Activated CD4-positive, alpha-beta memory T cell treated with anti-CD3 and anti-CD28 coated beads, Interleukin-2, amount 10 ng/mL, durations not matched to agents 7 days and 5 days (primary cell): ENCODE measurements around the gene RUNX2. TPM values are rescaled to one million over a fixed set of nuclear protein-coding genes. Genes with fewer than 3 reads are reported as not detected.

Source experiments
- CTCF ChIA-PET: fragments of 350-600 bp; sonication (Branson Sonifier 250); formaldehyde crosslinking; loops from one replicate; lab custom pipeline; 2021; ENCODE audit warnings: antibody characterized with exemption, inconsistent platforms; lab: Charles Lee
- POLR2A ChIA-PET: fragments of 350-600 bp; sonication (Branson Sonifier 250); formaldehyde crosslinking; loops from one replicate; lab custom pipeline; 2021; ENCODE audit warnings: antibody characterized with exemption; lab: Charles Lee
- DNase-seq: peaks from one replicate; pipeline ENCODE4 v3.0.0-alpha.2; 2020
- H3K27ac Mint-ChIP-seq: one replicate; pipeline ENCODE4 v1.8.0; 2021; ENCODE audit warnings: mild to moderate bottlenecking, mixed read lengths
- H3K27me3 Mint-ChIP-seq: one replicate; pipeline ENCODE4 v1.8.0; 2021; ENCODE audit warnings: mixed read lengths
- H3K36me3 Mint-ChIP-seq: one replicate; pipeline ENCODE4 v1.8.0; 2021; ENCODE audit warnings: low read depth, mixed read lengths
- H3K4me1 Mint-ChIP-seq: one replicate; pipeline ENCODE4 v1.8.0; 2021; ENCODE audit warnings: mixed read lengths
- H3K4me3 Mint-ChIP-seq: one replicate; pipeline ENCODE4 v1.8.0; 2021; ENCODE audit warnings: mild to moderate bottlenecking, mixed read lengths
- H3K9me3 Mint-ChIP-seq: one replicate; pipeline ENCODE4 v1.8.0; 2021; ENCODE audit warnings: mixed read lengths
- total RNA-seq, 2 experiments: library from RNA; stranded (reverse); gene quantifications; one replicate each; pipeline ENCODE4 v1.2.3, GENCODE V29; 2021

RUNX2 gene
- total RNA-seq, 2 experiments from 2014 or later, result 42.2 to 43.4 TPM

DNA sequence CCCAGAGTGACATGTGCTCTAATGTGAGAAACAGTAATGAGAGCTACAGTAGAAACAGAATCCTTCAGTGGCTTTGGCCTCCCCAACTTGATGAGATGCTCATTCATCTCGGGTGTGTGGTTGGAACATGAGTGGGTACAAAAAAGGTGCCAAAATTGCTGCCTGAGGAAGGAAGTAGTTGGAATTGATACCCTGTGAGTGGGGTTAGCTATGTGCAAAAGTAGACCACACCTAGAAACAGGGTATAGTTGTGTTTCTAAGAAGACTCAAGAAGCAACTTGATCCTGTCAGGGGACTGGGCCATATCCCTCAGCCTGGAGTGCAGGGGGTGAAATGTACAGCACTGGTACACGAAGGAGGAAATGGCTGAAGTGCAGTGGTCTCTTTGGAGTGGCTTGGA lies 256.0 kb downstream of the RUNX2 start:
- Mint-ChIP-seq H3K9me3 (peaks cover 10% of the 10 kb centered on the region), H3K4me3 (no peak overlapping the region), H3K27me3 (no peaks in the 10 kb centered on the region), H3K36me3 (peaks cover 36% of the 10 kb centered on the region), H3K27ac (peak overlapping the region; percentile 91), H3K4me1 (peaks cover 54% of the 10 kb centered on the region)
- ChIA-PET CTCF (interaction anchor here (1.5 to 2.8 kb wide), 3 partner anchors 10 to 130 kb away, joined by 4 to 11 read pairs (median 8); no protein-coding TSS in a partner anchor), POLR2A (interaction anchor here (0.9 to 2.0 kb wide), 7 partner anchors 9 to 163 kb away, joined by 3 to 9 read pairs (median 4); no protein-coding TSS in a partner anchor)
- peak; percentile 40 for DNase-seq

DNA sequence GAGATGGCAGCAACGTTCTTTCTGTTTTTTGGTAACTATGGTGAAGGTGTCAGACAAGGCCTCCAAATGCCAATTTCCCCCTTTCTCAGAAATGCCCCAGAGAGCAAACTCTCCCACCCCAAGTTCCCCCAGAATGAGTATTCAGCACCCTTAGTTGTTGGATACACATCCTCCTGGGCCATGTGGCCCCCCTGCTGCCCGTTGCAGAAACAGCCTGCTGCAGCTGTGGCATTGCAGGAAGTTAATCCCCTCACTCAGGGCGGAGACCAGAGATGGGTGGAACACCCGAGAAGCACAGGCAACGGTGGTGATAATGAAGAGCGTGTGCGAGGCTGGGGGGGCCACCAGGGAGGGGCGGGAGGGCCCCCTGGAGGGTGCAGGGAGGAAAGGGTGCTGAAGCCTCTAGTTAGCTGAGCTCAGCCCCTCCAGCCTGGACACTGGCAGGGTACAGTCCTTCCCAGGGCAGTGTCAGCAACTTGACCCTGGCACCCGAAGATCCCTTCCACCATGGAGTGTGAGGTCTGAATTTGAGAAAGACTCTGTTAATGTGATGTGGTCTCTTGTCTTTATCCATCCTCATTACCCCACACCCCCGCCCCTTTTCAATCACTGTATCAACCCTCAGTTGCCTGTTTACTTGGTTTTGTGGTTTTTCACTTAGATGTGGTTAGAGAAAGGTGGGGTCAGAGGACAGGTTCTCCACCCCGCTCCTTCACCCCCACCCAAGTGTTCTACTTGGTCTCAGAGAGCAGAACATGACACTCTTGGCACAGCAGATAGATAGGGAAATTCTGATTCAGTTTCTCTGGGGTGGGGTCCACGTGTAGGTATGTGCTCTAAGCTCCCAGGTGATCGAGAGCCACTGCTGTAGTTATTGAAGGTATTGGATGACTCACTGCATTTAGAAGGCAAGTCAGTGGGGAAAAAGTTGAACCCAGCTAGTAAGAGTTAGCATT lies 258.4 kb downstream of the RUNX2 start:
- Mint-ChIP-seq H3K9me3 (peaks cover 10% of the 10 kb centered on the region), H3K36me3 (peaks cover 34% of the 10 kb centered on the region), H3K4me1 (peaks cover 77% of the 10 kb centered on the region), H3K4me3 (peak overlapping the region; percentile 54), H3K27me3 (no peaks in the 10 kb centered on the region), H3K27ac (peak overlapping the region; percentile 94)
- CTCF ChIA-PET, result interaction anchor here (0.6 to 3.2 kb wide), 10 partner anchors 9 to 209 kb away, joined by 3 to 20 read pairs (median 5); partner anchors contain the start of gene SUPT3H
- DNase-seq, result peak; percentile 81
- POLR2A ChIA-PET, result interaction anchor here (0.5 to 3.0 kb wide), 32 partner anchors 8 to 955 kb away, joined by 3 to 29 read pairs (median 4); partner anchors contain the start of gene SUPT3H

DNA sequence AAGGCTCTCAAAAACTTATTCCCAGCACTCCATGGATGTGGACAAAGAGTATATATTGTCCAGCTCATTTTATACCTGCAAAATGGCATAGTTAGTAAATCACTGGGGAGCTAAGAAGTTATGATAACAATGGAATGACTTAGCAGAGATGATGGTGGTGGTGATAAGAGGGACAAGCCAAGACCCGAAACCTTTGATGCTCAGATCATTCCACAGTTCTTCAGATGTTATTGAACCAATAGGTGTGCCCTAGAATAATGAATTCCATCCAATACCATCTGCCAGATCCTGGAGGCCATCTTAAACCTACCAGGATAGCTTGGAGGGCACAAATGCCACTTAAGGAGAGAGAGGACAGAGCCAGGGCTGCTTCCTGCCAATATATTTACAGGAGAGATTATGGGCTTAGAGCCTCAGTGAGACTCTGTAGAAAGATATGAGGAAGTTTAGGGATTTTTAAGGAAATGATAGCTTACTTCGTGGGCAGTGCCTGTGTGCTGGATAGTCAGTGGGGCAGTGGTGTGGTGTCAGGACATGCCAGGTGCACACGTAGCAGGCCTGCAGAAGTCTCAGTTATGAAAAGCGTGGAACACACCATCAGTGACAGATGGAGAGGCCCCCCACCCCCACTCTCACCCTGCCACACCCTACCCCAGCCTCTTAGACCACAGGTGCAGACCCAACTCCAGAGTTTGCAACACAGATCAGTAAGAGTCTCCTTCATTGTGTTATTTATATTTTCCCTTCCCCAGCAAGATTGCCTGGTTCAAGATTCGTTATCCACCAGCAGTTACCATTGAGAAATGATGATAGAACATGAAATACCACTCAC lies 259.3 kb downstream of the RUNX2 start:
- DNase-seq, result no peak
- H3K9me3 Mint-ChIP-seq, result peaks cover 4% of the 10 kb centered on the region
- H3K27ac Mint-ChIP-seq, result peak overlapping the region; percentile 94
- H3K4me1 Mint-ChIP-seq, result peaks cover 87% of the 10 kb centered on the region
- CTCF ChIA-PET, result interaction anchor here (0.7 to 3.2 kb wide), 5 partner anchors 8 to 492 kb away, joined by 3 to 20 read pairs (median 5); partner anchors contain the start of gene SUPT3H
- no peaks in the 10 kb centered on the region for H3K27me3 Mint-ChIP-seq
- no peak overlapping the region for H3K4me3 Mint-ChIP-seq
- H3K36me3 Mint-ChIP-seq, result peaks cover 31% of the 10 kb centered on the region
- POLR2A ChIA-PET, result interaction anchor here (0.8 to 3.0 kb wide), 24 partner anchors 8 to 956 kb away, joined by 3 to 29 read pairs (median 5); partner anchors contain the start of gene SUPT3H

DNA sequence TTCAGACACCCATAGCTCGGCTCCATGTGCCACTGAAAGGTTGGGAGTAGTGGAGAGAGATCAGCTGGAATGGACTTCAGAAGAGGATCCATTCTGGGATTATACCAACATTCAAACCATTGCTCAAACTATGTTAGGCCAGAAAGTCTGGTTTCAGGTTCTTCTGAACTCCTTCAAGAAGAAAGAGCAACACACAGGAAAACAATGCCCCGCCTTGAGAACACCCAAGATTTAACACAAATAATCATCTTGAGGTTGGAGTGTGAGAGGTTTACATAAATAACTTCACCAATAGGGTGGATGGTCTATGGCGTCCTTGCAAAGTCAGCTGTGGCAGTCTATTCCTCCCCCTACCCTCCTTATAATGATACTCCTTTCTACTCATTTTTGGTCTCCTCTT lies 261.2 kb downstream of the RUNX2 start:
- peaks cover 26% of the 10 kb centered on the region for H3K36me3 Mint-ChIP-seq
- no peak for DNase-seq
- peak overlapping the region; percentile 64 for H3K27ac Mint-ChIP-seq

DNA sequence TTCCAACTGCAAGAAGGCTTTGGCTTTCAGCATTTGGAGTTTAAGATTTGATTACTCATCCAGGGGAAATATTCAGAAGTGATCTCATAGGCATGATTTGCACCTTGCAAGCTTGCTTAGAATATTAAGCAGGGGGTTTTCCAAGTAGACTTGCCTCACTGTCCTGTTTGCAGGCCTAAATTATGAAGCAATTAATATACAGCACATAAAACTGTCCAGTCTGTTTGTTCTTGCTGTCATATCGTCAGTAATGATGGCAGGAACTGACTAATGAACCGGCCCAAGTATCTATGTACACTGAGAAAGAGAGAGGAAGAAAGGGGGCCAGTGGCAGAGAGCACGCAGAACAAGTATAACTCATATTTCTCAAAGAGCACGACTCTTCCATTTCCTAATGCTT lies 262.1 kb downstream of the RUNX2 start:
- no peak for DNase-seq
- H3K4me3 Mint-ChIP-seq, result no peak overlapping the region
- H3K9me3 Mint-ChIP-seq, result no peaks in the 10 kb centered on the region
- H3K27me3 Mint-ChIP-seq, result no peaks in the 10 kb centered on the region
- peaks cover 92% of the 10 kb centered on the region for H3K4me1 Mint-ChIP-seq
- H3K36me3 Mint-ChIP-seq, result peaks cover 21% of the 10 kb centered on the region
- ChIA-PET CTCF (no interaction called here), POLR2A (interaction anchor here (0.9 to 1.3 kb wide), 2 partner anchors 166 to 168 kb away, joined by 3 read pairs; no protein-coding TSS in a partner anchor)
- H3K27ac Mint-ChIP-seq, result peak overlapping the region; percentile 64

More for the DNA sequence above, 261.2 kb downstream of the RUNX2 start:
- Mint-ChIP-seq H3K27me3 (no peaks in the 10 kb centered on the region), H3K9me3 (no peaks in the 10 kb centered on the region), H3K4me1 (peaks cover 92% of the 10 kb centered on the region), H3K4me3 (no peak overlapping the region)
- CTCF ChIA-PET, result no interaction called here
- POLR2A ChIA-PET, result interaction anchor here (0.9 to 1.4 kb wide), 4 partner anchors 16 to 167 kb away, joined by 3 to 4 read pairs (median 4); no protein-coding TSS in a partner anchor

DNA sequence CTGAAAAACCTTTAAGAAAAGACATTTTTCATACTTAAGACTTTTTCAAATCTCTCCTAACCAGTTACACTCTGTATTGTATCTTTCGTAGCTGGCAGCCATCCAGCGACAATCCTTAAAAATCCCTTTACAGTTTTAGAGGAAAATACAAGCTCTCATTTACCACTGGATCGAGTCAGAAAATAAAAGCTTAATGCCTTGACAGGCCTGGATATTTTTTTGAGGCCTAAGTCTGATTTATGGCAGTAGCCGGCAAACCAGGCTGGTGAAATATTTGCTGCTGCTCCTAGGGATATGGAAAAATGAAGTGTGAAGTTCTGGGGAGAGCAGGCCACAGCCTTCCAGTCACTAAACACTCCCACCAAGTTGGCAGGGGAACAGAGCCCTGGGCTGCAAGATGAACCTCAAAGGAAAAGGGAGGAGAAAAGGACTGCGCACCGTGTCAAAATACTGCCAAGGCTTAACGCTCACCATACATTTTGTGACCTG lies 262.6 kb downstream of the RUNX2 start:
- POLR2A ChIA-PET, result interaction anchor here (0.8 to 1.3 kb wide), 2 partner anchors 167 to 247 kb away, joined by 3 read pairs; no protein-coding TSS in a partner anchor
- H3K36me3 Mint-ChIP-seq, result peaks cover 16% of the 10 kb centered on the region
- DNase-seq, result no peak
- peaks cover 92% of the 10 kb centered on the region for H3K4me1 Mint-ChIP-seq
- H3K27me3 Mint-ChIP-seq, result no peaks in the 10 kb centered on the region
- peak overlapping the region; percentile 26 for H3K27ac Mint-ChIP-seq
- H3K4me3 Mint-ChIP-seq, result no peak overlapping the region
- H3K9me3 Mint-ChIP-seq, result no peaks in the 10 kb centered on the region
- CTCF ChIA-PET, result no interaction called here

DNA sequence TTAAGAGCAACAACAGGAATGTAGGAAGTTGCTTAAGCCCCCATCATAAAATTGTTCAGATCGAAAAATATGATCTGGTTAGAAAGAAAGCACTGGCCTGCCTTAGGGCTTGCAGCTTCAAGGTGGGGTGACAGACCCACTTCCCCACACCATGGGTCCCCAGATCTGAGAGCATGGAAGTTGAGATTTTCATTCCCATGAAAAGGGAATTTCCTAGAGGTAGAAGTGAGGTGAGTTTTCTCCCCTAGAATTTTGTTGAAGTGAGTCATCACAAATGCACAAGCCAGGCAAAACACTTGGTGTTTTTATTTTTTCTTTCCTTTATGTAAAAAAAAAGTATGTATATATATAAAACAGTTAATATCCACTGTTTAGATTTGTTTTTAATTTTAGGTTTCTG lies 263.2 kb downstream of the RUNX2 start:
- Mint-ChIP-seq H3K27ac (peak overlapping the region; percentile 45), H3K36me3 (peaks cover 15% of the 10 kb centered on the region), H3K4me1 (peaks cover 92% of the 10 kb centered on the region), H3K27me3 (no peaks in the 10 kb centered on the region), H3K9me3 (no peaks in the 10 kb centered on the region), H3K4me3 (no peak overlapping the region)
- ChIA-PET CTCF (no interaction called here), POLR2A (interaction anchor here (0.8 to 1.3 kb wide), 2 partner anchors 167 to 246 kb away, joined by 3 read pairs; no protein-coding TSS in a partner anchor)
- DNase-seq, result no peak

DNA sequence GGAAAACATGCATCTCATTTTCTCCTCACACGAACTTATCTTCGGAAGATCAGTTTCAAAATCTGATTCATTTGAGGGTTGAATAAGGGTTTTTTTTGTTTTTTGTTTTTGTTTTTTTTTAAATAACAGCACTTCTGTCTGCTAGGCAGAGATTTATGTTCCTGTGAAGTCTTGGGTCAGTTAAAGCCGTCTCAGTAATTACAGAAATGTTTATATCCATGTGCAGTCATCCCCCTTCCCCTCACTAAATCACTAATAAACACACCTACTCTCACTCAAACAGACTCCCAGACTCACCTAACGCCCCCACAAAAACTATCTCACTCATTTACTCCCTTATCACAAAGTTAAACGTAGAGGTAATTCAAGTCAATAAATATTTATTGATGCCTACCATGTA lies 263.8 kb downstream of the RUNX2 start:
- no peak overlapping the region for H3K4me3 Mint-ChIP-seq
- no peaks in the 10 kb centered on the region for H3K27me3 Mint-ChIP-seq

DNA sequence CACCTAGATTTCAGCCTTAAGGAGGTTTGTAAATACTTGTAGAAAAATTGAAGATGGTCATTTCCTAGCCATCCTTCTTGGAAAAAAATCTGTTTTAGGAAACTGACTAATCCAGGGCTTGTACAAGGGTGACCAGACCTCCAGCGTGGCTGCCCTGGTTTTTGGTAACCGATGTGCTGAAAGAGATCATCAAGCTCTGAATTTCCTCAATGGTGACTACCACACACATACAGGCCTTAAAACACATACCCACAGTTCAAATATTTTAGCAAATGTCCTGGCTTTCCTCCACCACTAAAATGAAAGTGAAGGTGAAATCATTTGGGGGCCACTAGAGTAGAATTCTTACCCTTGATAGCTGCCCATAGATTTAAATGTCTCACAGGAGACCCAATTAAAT lies 264.9 kb downstream of the RUNX2 start:
- no peaks in the 10 kb centered on the region for H3K27me3 Mint-ChIP-seq
- ChIA-PET POLR2A (no interaction called here), CTCF (no interaction called here)
- peak overlapping the region; percentile 17 for H3K27ac Mint-ChIP-seq
- DNase-seq, result no peak
- peaks cover 8% of the 10 kb centered on the region for H3K9me3 Mint-ChIP-seq
- H3K4me3 Mint-ChIP-seq, result no peak overlapping the region
- H3K36me3 Mint-ChIP-seq, result peaks cover 29% of the 10 kb centered on the region
- peaks cover 83% of the 10 kb centered on the region for H3K4me1 Mint-ChIP-seq

More for the DNA sequence above, 263.8 kb downstream of the RUNX2 start:
- Mint-ChIP-seq H3K27ac (peak overlapping the region; percentile 44), H3K9me3 (no peaks in the 10 kb centered on the region), H3K36me3 (peaks cover 18% of the 10 kb centered on the region), H3K4me1 (peaks cover 92% of the 10 kb centered on the region)
- POLR2A ChIA-PET, result no interaction called here
- CTCF ChIA-PET, result no interaction called here
- no peak for DNase-seq

DNA sequence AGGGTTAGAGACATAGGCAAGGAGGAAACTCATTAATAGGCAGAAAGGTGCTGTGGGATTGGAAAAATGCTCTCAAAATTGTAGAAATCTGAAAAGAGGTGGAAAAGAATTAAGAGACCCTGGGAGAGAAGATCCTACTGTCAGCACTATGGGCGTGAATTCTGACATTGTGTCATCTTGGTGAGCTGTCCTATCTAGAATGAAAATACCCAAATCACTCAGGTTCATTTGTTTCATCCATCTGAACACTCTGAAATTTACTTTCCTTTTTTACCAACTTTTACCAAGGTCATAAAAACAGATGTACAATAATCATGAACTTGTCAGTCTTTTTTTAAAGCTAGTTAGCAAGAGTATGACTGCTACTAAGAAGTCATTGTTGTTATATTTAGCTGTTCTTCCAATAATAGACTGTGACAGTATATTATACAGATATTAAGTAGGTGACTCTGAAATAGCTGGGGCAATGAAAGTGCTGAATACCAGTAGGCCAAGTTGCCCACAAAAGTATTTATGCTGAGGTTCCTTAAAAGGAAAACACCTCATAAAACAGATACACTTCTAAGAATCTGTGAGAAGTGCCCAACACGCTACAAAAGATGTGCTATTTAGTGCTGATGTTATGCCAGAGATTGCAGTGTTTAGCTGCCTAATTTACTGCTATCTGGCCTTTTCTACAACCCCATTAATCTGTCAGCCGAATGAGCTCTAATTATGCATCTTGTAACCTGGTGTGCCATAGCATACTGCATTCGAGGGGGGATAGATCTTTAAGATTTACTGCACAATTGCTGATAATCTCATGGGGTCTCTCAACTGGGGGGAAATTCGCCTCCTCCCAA lies 267.1 kb downstream of the RUNX2 start:
- peak overlapping the region; percentile 69 for H3K27ac Mint-ChIP-seq
- no peaks in the 10 kb centered on the region for H3K27me3 Mint-ChIP-seq
- POLR2A ChIA-PET, result interaction anchor here (0.7 to 2.3 kb wide), 6 partner anchors 9 to 120 kb away, joined by 3 to 27 read pairs (median 6); no protein-coding TSS in a partner anchor
- H3K4me1 Mint-ChIP-seq, result peaks cover 65% of the 10 kb centered on the region
- H3K36me3 Mint-ChIP-seq, result peaks cover 40% of the 10 kb centered on the region
- H3K4me3 Mint-ChIP-seq, result no peak overlapping the region
- DNase-seq, result no peak
- H3K9me3 Mint-ChIP-seq, result peaks cover 15% of the 10 kb centered on the region
- CTCF ChIA-PET, result interaction anchor here (1.0 to 1.4 kb wide), 3 partner anchors 8 to 119 kb away, joined by 3 to 9 read pairs (median 4); no protein-coding TSS in a partner anchor

DNA sequence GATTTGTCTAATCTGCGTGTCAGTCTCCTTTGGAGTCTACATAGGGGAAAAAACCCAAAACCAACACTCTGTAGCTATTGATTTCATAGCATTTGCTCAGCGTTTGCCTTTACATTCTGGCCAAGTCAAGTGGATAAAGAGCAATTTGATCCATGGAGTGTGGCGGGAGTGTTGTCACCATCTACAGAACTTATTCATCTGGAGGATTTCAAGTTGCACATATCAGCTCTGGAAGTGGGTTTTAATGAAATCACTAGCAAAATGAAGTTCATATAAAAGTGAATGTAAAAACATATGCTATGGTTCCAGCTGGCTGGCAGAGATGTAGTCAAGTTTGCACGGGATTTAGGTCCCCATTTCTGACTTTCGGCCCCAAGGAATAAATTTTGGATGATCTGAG lies 269.3 kb downstream of the RUNX2 start:
- peaks cover 39% of the 10 kb centered on the region for H3K36me3 Mint-ChIP-seq
- DNase-seq, result no peak
- H3K4me1 Mint-ChIP-seq, result peaks cover 49% of the 10 kb centered on the region
- POLR2A ChIA-PET, result interaction anchor here (0.9 kb wide), 1 partner anchor 11 kb away, joined by 3 read pairs; no protein-coding TSS in a partner anchor
- H3K4me3 Mint-ChIP-seq, result no peak overlapping the region
- no peak overlapping the region for H3K27ac Mint-ChIP-seq
- peaks cover 22% of the 10 kb centered on the region for H3K9me3 Mint-ChIP-seq
- H3K27me3 Mint-ChIP-seq, result no peaks in the 10 kb centered on the region
- CTCF ChIA-PET, result no interaction called here
